Activated naive CD4-positive, alpha-beta T cell treated with anti-CD3 and anti-CD28 coated beads, Interleukin-2, amount 10 ng/mL, durations not matched to agents 7 days and 5 days (primary cell): Measurements from ENCODE around the gene TBATA.
A peak's percentile ranks its signal among the peaks of the same experiment; 100 is the strongest.

Experiments
- CTCF ChIA-PET: fragments of 350-600 bp; sonication (Branson Sonifier 250); formaldehyde crosslinking; loops from one replicate; lab custom pipeline; 2021; ENCODE audit warnings: antibody characterized with exemption; lab: Charles Lee
- DNase-seq: peaks from one replicate; pipeline ENCODE4 v3.0.0-alpha.2; 2020
- H3K27ac Mint-ChIP-seq: one replicate; pipeline ENCODE4 v1.8.0; 2021; ENCODE audit warnings: mild to moderate bottlenecking, moderate library complexity, mixed read lengths
- H3K27me3 Mint-ChIP-seq: one replicate; pipeline ENCODE4 v1.8.0; 2021; ENCODE audit warnings: mild to moderate bottlenecking, mixed read lengths
- H3K36me3 Mint-ChIP-seq: one replicate; pipeline ENCODE4 v1.8.0; 2021; ENCODE audit warnings: mixed read lengths
- H3K4me1 Mint-ChIP-seq: one replicate; pipeline ENCODE4 v1.8.0; 2021; ENCODE audit warnings: mixed read lengths
- H3K4me3 Mint-ChIP-seq: one replicate; pipeline ENCODE4 v1.8.0; 2021; ENCODE audit warnings: mild to moderate bottlenecking, moderate library complexity, mixed read lengths
- H3K9me3 Mint-ChIP-seq: one replicate; pipeline ENCODE4 v1.8.0; 2021; ENCODE audit warnings: mixed read lengths

TBATA gene

GRCh38 chr10:70816220-70816894 is 31.2 kb upstream of the TBATA start:
- CTCF ChIA-PET, result interaction anchor here (1.0 to 2.8 kb wide), 5 partner anchors 36 to 257 kb away, joined by 3 to 24 read pairs (median 3); no protein-coding TSS in a partner anchor
- Mint-ChIP-seq H3K4me3 (peak overlapping the region; percentile 80), H3K27me3 (peaks cover 10% of the 10 kb centered on the region), H3K9me3 (no peaks in the 10 kb centered on the region), H3K27ac (peak overlapping the region; percentile 5), H3K36me3 (peaks cover 14% of the 10 kb centered on the region), H3K4me1 (peaks cover 22% of the 10 kb centered on the region)
- peak; percentile 63 for DNase-seq

- H3K4me3 Mint-ChIP-seq, result peak within 1 kb of the TSS; percentile 80
- H3K36me3 Mint-ChIP-seq, result peaks cover 10% of the 10 kb centered on the region
- peak; percentile 83 for DNase-seq
- H3K4me1 Mint-ChIP-seq, result peaks cover 22% of the 10 kb centered on the region
- H3K27ac Mint-ChIP-seq, result peak within 1 kb of the TSS; percentile 56
- CTCF ChIA-PET, result interaction anchor here (1.0 to 2.8 kb wide), 4 partner anchors 18 to 87 kb away, joined by 3 to 24 read pairs (median 3); no protein-coding TSS in a partner anchor
- H3K9me3 Mint-ChIP-seq, result no peaks in the 10 kb centered on the region
- peaks cover 10% of the 10 kb centered on the region for H3K27me3 Mint-ChIP-seq
Measured at GRCh38 chr10:70815504-70816219, 30.5 kb upstream of the TBATA start, which contains the start of gene SGPL1. TSS of gene SGPL1 (plus strand) at chr10:70815948. CDS start at chr10:70816854, 906 bp downstream.

DNA sequence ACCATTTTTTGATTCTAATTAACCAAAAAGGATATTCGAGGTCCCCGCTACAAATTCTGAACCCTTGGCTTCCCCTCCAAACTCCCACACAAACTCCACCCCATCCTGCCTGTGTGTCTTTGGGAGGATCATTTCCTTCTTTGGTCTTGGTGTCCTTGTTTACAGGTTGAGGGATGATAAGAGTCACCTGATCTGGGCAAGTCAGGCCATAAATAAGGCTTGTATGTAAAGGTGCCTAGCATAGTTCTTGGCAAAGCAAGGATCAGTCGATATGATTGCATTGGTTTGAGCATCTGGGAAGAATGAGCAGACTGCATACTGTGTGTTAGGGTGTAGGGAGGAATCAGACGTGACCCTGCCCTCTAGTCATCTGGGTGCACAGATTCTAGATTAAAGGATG is 28.9 kb upstream of the TBATA start:
- Mint-ChIP-seq H3K9me3 (no peaks in the 10 kb centered on the region), H3K4me1 (peaks cover 22% of the 10 kb centered on the region), H3K4me3 (peak overlapping the region; percentile 6), H3K36me3 (peaks cover 5% of the 10 kb centered on the region), H3K27me3 (peaks cover 10% of the 10 kb centered on the region), H3K27ac (no peak overlapping the region)
- no peak for DNase-seq
- CTCF ChIA-PET, result no interaction called here

DNA sequence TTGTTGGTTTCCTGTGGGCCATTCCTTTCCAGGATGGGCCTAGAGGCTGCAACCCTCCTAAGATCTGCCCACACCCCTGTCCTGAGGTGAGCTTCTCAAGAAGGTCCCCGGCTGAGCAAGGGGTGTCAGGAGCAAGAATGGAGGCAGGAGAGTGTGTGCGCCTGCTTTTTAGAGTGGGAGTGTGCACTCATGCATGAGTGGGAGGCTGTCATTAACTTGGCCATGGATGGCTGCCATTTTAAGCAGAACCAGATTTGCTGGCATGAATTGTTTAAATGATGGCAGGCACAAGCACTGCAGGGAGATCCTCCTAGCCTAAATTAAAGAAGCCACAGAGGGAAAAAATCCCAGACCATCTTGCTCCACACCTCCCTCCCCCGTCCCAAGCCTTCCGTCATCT is 27.6 kb upstream of the TBATA start:
- no peak overlapping the region for H3K4me3 Mint-ChIP-seq
- H3K9me3 Mint-ChIP-seq, result no peaks in the 10 kb centered on the region
- CTCF ChIA-PET, result no interaction called here
- H3K4me1 Mint-ChIP-seq, result peaks cover 21% of the 10 kb centered on the region
- peaks cover 4% of the 10 kb centered on the region for H3K36me3 Mint-ChIP-seq
- no peak overlapping the region for H3K27ac Mint-ChIP-seq
- DNase-seq, result no peak
- H3K27me3 Mint-ChIP-seq, result peaks cover 10% of the 10 kb centered on the region

DNA sequence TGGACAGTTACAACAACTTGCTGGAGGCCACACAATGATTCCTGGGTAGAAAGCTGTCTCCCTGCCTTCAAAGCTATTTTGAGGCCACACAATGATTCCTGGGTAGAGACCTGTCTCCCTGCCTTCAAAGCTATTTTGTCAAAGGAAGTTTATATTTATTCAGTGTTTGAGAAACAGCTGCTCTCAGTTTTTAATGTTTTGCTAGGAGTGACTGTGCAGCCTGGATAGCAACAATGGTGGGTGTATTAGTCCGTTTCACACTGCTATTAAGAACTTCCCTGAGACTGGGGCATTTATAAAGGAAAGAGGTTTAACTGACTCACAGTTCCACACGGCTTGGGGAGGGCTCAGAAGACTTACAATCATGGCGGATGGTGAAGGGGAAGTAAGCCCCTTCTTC is 26.7 kb upstream of the TBATA start:
- CTCF ChIA-PET, result no interaction called here
- H3K9me3 Mint-ChIP-seq, result no peaks in the 10 kb centered on the region
- peaks cover 10% of the 10 kb centered on the region for H3K27me3 Mint-ChIP-seq
- H3K4me1 Mint-ChIP-seq, result peaks cover 16% of the 10 kb centered on the region
- no peak overlapping the region for H3K4me3 Mint-ChIP-seq
- no peaks in the 10 kb centered on the region for H3K36me3 Mint-ChIP-seq
- DNase-seq, result no peak
- H3K27ac Mint-ChIP-seq, result no peak overlapping the region

- Mint-ChIP-seq H3K9me3 (no peaks in the 10 kb centered on the region), H3K27me3 (peaks cover 10% of the 10 kb centered on the region), H3K27ac (no peak overlapping the region), H3K36me3 (no peaks in the 10 kb centered on the region), H3K4me1 (peaks cover 10% of the 10 kb centered on the region), H3K4me3 (no peak overlapping the region)
- no peak for DNase-seq
- CTCF ChIA-PET, result no interaction called here
Measured at GRCh38 chr10:70810967-70811366, 25.8 kb upstream of the TBATA start.

GRCh38 chr10:70809726-70810125 is 24.5 kb upstream of the TBATA start:
- Mint-ChIP-seq H3K27ac (no peak overlapping the region), H3K4me1 (peaks cover 4% of the 10 kb centered on the region), H3K36me3 (no peaks in the 10 kb centered on the region), H3K27me3 (peaks cover 13% of the 10 kb centered on the region), H3K4me3 (no peak overlapping the region), H3K9me3 (no peaks in the 10 kb centered on the region)
- CTCF ChIA-PET, result no interaction called here
- no peak for DNase-seq

DNA sequence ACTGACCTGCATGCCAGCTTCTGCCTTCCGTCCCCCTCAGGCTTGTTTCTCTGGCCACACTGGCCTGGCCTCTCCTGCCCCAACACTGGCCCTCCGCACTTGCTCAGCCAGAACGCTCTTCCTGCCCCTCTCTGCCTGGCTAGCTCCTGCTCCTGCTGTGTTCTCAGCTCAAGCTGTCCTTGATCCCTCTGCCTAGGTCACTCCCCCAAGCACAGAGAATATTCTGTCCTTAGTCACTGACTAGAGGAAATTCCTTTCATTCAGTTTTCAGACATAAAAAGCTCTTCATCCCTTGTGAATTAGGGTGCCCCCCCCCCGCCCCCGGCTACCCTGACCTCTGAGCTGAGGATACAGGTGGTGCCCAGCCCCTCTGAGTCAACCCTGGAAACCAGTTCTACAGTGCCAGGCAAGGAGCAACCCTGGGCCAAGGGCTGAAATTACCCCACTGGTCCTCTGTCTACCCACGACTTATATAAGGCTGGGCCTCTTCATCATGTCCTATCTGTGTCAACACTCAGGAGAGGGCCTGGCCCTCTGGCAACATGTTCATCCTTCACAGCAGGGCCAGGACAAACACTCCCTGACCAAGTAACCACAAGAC is 23.9 kb upstream of the TBATA start:
- Mint-ChIP-seq H3K4me1 (peaks cover 1% of the 10 kb centered on the region), H3K9me3 (no peaks in the 10 kb centered on the region), H3K36me3 (no peaks in the 10 kb centered on the region), H3K27me3 (peaks cover 13% of the 10 kb centered on the region), H3K27ac (no peak overlapping the region), H3K4me3 (no peak overlapping the region)
- DNase-seq, result no peak
- CTCF ChIA-PET, result no interaction called here

DNA sequence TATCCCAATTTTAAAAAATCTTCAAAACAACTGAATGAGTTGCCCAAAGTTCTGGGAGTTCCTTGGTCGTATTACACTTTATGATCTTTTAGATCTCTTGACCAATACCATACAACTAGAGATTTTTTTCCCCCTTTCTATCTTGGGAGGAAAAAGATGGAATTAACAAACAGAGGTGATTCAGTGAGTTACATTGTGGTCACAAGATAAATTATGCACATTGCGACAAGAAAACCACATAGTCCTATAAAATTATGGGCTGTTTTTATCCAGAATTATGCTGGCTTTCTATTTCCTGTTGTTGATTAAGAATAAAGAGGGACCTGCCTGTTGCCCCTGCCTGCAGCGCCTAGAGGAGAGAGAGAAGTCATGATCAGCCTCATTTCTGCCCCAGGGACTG is 22.4 kb upstream of the TBATA start:
- peaks cover 13% of the 10 kb centered on the region for H3K27me3 Mint-ChIP-seq
- no peaks in the 10 kb centered on the region for H3K9me3 Mint-ChIP-seq
- no peak for DNase-seq
- H3K4me3 Mint-ChIP-seq, result no peak overlapping the region
- H3K36me3 Mint-ChIP-seq, result no peaks in the 10 kb centered on the region
- H3K4me1 Mint-ChIP-seq, result no peaks in the 10 kb centered on the region
- CTCF ChIA-PET, result no interaction called here
- H3K27ac Mint-ChIP-seq, result no peak overlapping the region

DNA sequence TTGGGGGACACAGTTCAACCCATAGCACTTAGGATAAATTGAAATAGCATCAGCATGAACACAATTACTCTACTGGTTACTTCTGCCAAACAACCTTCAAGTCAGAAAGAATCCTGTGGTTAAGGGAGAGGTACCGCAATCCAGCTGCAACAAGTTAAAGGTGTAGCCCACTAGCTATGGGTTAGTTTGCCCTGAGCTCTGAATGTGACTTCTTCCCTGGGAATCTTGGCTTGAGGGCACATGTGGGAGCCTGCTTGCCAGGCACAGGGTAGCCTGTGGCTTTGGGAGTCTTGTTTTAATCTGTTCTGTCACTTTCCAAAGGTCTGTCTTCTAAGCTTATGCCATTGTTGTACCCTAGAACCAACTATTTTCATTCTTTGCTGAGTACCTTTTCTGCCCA is 21.7 kb upstream of the TBATA start:
- Mint-ChIP-seq H3K4me1 (no peaks in the 10 kb centered on the region), H3K9me3 (no peaks in the 10 kb centered on the region), H3K36me3 (no peaks in the 10 kb centered on the region), H3K27me3 (peaks cover 7% of the 10 kb centered on the region), H3K4me3 (no peak overlapping the region), H3K27ac (no peak overlapping the region)
- DNase-seq, result no peak
- CTCF ChIA-PET, result no interaction called here

GRCh38 chr10:70805619-70806215 is 20.5 kb upstream of the TBATA start:
- peaks cover 7% of the 10 kb centered on the region for H3K27me3 Mint-ChIP-seq
- no peak overlapping the region for H3K4me3 Mint-ChIP-seq
- CTCF ChIA-PET, result no interaction called here
- no peak for DNase-seq
- H3K9me3 Mint-ChIP-seq, result no peaks in the 10 kb centered on the region
- H3K4me1 Mint-ChIP-seq, result no peaks in the 10 kb centered on the region
- H3K36me3 Mint-ChIP-seq, result no peaks in the 10 kb centered on the region
- H3K27ac Mint-ChIP-seq, result no peak overlapping the region

DNA sequence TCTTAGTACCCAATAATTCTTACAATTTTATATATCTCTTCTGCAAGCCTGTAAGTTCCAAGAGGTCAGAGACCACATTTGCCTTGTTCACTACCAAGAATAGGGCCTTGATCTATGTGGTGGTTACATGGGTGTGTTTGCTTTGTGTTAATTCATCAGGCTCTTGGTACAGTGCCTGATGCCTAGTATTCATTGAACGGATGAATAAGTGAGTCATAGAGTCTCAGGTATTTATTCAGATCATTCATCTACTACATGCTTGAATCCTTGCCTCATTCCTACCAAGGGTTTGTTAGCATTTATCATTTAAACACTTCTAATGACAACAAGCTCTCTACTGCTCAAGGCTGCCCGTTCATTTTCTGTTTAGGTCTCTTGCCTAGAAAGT is 19.2 kb upstream of the TBATA start:
- H3K27me3 Mint-ChIP-seq, result peaks cover 16% of the 10 kb centered on the region

DNA sequence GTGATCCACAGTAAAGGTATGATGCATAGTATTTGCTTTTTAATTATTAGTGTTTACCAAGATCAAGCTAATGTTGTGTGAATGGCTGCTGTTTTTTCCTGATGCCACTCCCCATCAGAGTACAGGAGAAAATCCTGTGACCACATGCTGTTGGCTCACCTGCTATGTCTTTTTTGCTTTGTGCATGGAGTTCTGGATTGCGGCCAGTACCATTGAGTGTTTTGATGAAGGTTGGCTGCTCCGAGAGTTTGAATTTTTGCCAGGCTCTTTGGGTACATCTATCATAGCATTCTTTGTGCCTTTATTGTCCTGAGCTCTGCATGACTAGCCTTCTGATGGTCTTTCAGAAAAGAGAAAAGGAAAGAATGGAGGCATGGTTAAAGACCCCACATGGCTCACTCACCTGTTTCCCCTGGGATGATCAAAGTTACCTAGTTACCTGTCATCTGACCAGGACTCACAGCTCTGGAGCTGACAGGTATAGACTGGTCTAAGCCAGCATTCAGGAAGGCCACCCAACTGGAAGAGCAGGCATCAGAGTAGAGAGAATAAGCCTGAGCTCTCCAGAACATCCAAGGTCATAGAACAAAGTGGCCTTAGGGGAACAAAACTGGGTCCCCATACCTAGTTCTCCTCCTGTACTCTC is 18.7 kb upstream of the TBATA start:
- CTCF ChIA-PET, result no interaction called here
- peaks cover 18% of the 10 kb centered on the region for H3K27me3 Mint-ChIP-seq
- no peak overlapping the region for H3K4me3 Mint-ChIP-seq
- no peak overlapping the region for H3K27ac Mint-ChIP-seq
- no peak for DNase-seq
- no peaks in the 10 kb centered on the region for H3K36me3 Mint-ChIP-seq
- no peaks in the 10 kb centered on the region for H3K9me3 Mint-ChIP-seq
- no peaks in the 10 kb centered on the region for H3K4me1 Mint-ChIP-seq

More for the DNA sequence above, 19.2 kb upstream of the TBATA start:
- no peak overlapping the region for H3K27ac Mint-ChIP-seq
- no peak for DNase-seq
- no peak overlapping the region for H3K4me3 Mint-ChIP-seq
- CTCF ChIA-PET, result no interaction called here
- H3K9me3 Mint-ChIP-seq, result no peaks in the 10 kb centered on the region
- no peaks in the 10 kb centered on the region for H3K36me3 Mint-ChIP-seq
- no peaks in the 10 kb centered on the region for H3K4me1 Mint-ChIP-seq

DNA sequence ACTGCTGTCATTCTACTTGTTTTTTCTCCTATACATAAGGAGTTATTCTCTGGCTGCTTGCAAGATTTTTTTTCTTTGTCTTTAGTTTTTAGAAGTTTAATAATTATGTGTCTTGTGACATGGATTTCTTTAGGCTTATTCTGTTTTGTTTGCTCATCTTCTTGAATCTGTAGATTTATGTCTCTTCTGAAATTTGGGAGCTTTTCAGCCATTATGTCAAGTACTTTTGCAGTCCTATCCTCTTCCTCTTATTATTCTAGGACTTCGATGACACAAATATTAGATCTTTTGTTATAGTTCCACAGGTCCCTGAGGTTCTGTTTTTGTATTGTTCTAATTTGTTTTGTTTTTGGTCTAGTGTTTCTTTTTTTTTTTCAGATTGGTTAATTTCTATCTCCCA is 16.7 kb upstream of the TBATA start:
- DNase-seq, result no peak
- Mint-ChIP-seq H3K36me3 (no peaks in the 10 kb centered on the region), H3K27ac (no peak overlapping the region), H3K27me3 (peaks cover 27% of the 10 kb centered on the region), H3K4me3 (no peak overlapping the region), H3K4me1 (no peaks in the 10 kb centered on the region), H3K9me3 (no peaks in the 10 kb centered on the region)
- CTCF ChIA-PET, result no interaction called here
